GM12874 (cell line): Measurements from ENCODE around the gene CLRN3.

Experiments used
- TF ChIP-seq, protein P1 (sequence below): IDR thresholded peaks from 2 replicates; pipeline ENCODE4 v1.5.1; 2011; ENCODE audit warnings: low read depth, mild to moderate bottlenecking, control low read depth, low read length, moderate library complexity; ENCODE audit not compliant: insufficient read depth

The CLRN3 gene

GRCh38 chr10:127855591-127855881, 37.2 kb downstream of the CLRN3 start:
- TF ChIP-seq, protein P1, sequence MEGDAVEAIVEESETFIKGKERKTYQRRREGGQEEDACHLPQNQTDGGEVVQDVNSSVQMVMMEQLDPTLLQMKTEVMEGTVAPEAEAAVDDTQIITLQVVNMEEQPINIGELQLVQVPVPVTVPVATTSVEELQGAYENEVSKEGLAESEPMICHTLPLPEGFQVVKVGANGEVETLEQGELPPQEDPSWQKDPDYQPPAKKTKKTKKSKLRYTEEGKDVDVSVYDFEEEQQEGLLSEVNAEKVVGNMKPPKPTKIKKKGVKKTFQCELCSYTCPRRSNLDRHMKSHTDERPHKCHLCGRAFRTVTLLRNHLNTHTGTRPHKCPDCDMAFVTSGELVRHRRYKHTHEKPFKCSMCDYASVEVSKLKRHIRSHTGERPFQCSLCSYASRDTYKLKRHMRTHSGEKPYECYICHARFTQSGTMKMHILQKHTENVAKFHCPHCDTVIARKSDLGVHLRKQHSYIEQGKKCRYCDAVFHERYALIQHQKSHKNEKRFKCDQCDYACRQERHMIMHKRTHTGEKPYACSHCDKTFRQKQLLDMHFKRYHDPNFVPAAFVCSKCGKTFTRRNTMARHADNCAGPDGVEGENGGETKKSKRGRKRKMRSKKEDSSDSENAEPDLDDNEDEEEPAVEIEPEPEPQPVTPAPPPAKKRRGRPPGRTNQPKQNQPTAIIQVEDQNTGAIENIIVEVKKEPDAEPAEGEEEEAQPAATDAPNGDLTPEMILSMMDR = no peak

DNA sequence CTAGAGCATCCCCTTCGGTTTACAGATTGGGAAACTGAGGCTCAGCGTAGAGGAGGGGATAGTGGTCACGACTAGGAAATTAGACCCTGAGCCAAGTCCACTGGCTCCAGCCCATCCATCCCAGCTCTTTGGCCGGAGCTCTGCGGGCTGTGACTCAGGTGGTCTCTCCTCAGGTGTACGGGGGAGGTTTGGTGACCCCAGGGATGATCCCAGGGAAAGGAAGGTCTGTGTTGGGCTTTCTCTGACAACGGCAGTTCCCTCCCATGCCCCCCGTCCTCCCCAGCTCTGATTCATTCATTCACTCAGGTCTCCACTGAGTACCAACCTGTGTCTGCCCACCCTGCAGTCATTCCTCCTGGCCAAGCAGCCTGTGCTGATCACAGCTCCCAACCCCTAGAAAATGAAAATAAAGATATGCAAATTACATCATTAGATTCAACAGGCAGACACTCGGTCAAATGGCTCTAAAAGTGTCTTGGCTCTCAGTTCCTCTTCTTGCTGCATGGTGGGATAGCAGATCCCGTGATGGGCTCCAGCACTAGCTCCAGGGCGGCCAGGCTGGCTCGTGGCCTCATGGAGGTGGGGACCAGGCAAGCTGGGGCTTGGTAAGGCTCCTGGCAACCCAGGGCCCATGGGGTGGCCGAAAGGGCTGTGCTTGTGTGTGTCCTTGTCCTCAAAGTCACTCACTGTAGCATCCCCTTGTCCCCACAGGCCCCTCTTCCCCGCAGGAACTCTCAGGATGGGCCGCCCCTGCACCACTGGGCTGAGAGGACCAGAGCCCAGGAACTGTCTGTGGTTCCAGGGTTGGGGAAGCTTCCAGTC, 37.8 kb downstream of the CLRN3 start:
- TF ChIP-seq, protein P1 = no peak

GRCh38 chr10:127853868-127854768, 38.6 kb downstream of the CLRN3 start:
- TF ChIP-seq, protein P1 = peak; percentile 87

GRCh38 chr10:127852456-127852855, 40.3 kb downstream of the CLRN3 start:
- TF ChIP-seq, protein P1 = no peak

- TF ChIP-seq, protein P1 = no peak
These were observed 41.0 kb downstream of the CLRN3 start for GRCh38 chr10:127851661-127852194.

DNA sequence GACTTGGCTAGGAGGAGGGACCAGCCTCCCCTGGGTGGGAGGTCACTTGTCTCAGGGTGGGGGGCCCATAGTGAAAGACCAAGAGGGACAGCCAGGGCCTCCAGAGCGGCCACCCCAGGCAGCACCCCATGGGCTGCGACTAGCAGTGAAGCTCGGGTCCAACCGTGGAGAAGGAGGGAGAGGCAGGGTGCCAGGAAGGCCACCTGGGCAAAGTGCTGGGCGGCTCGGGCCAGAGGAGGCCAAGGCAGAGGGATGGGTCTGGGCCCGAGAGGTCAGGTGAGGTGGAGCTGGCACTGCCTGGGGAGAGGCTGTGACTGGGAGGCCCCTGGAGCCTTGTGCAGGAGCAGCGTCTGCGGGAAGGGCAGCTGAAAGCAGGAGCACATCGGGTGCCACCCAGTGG, 41.8 kb downstream of the CLRN3 start:
- TF ChIP-seq, protein P1 = no peak

DNA sequence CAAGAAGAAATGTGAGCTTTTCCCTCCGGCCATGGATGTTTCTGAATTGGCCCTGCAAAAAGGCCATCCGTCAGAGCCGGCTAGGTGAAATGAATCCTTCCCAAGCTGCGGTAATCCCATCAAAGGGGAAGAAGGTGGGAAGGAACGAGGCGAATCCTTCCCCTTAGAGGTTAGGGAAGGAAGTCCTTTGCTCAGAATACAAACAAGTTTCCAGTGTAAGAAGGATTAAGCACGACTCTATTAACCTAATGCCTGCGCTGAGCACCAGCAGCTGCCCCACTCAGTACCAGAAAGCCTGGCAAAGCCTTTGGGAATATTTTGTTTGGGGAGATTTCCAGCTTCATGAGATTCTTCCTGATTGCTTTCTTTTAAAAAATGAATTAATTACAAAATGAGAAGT, 42.8 kb downstream of the CLRN3 start:
- TF ChIP-seq, protein P1 = no peak
